ENCODE data around the gene PARD3. TPM values are rescaled to one million over a fixed set of nuclear protein-coding genes. Genes with fewer than 3 reads are reported as not detected.

PARD3 gene
- total RNA-seq, 2 donors from 2014 or later, result 36.1 to 48.5 TPM

GRCh38 chr10:34181553-34182300 lies 633.4 kb downstream of the PARD3 start:
- no peak for ATAC-seq

DNA sequence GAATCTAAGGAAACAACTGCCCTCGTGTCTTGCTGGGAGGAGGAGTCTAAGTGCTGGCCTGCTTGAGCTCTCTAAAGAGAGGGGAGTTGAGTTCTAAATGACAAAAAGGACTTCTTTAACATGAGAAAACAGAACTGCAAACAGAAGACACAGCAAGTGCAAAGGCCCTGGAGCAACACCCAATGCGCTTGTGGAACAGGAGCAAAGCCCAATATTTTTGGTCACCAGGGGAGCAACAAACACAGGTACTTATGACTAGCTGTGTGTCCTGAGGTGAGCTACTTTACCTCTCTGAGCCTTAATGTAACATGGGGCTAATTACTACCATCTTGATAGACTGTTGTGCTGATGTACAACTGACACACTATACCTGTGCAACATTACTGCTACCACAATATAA lies 634.3 kb downstream of the PARD3 start:
- ATAC-seq (no peak), DNase-seq (no peak)
- Histone ChIP-seq H3K4me3 (no peak overlapping the region), H3K27me3 (no peaks in the 10 kb centered on the region), H3K4me1 (peaks cover 18% of the 10 kb centered on the region), H3K36me3 (replicated peaks in 1 of 2; ENCODE audit: insufficient read depth in 1 of 2, low read depth in 2 of 2) (no peaks in the 10 kb centered on the region), H3K9me3 (no peaks in the 10 kb centered on the region), H3K27ac (no peak overlapping the region)
- TF ChIP-seq, protein P1, sequence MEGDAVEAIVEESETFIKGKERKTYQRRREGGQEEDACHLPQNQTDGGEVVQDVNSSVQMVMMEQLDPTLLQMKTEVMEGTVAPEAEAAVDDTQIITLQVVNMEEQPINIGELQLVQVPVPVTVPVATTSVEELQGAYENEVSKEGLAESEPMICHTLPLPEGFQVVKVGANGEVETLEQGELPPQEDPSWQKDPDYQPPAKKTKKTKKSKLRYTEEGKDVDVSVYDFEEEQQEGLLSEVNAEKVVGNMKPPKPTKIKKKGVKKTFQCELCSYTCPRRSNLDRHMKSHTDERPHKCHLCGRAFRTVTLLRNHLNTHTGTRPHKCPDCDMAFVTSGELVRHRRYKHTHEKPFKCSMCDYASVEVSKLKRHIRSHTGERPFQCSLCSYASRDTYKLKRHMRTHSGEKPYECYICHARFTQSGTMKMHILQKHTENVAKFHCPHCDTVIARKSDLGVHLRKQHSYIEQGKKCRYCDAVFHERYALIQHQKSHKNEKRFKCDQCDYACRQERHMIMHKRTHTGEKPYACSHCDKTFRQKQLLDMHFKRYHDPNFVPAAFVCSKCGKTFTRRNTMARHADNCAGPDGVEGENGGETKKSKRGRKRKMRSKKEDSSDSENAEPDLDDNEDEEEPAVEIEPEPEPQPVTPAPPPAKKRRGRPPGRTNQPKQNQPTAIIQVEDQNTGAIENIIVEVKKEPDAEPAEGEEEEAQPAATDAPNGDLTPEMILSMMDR (IDR thresholded peaks at IDR 0.05), result no peak
- no peak for TF ChIP-seq POLR2A (IDR thresholded peaks at IDR 0.05)
- 89 to 95% methylated on average over 2 of the region's 2 CpGs for WGBS, 2 donors
- intact Hi-C loops (cut with DNase I), result no loop called here

More at GRCh38 chr10:34181553-34182300, 633.4 kb downstream of the PARD3 start:
- Histone ChIP-seq H3K4me1 (peaks cover 26% of the 10 kb centered on the region), H3K27ac (no peak overlapping the region), H3K36me3 (replicated peaks in 1 of 2; ENCODE audit: insufficient read depth in 1 of 2, low read depth in 2 of 2) (no peaks in the 10 kb centered on the region), H3K9me3 (no peaks in the 10 kb centered on the region), H3K27me3 (no peaks in the 10 kb centered on the region), H3K4me3 (no peak overlapping the region)
- no peak for DNase-seq
- WGBS, 2 donors, result 66 to 80% methylated on average over 10 of the region's 10 CpGs
- intact Hi-C loops (cut with DNase I), result no loop called here
- no peak for TF ChIP-seq POLR2A (IDR thresholded peaks at IDR 0.05)
- TF ChIP-seq, protein P1 (IDR thresholded peaks at IDR 0.05), result no peak

GRCh38 chr10:34179280-34179679 lies 635.8 kb downstream of the PARD3 start:
- no peak for DNase-seq
- 50 to 51% methylated on average over 3 of the region's 3 CpGs for WGBS, 2 donors
- H3K36me3 ChIP-seq (replicated peaks in 1 of 2; ENCODE audit: insufficient read depth in 1 of 2, low read depth in 2 of 2), result no peaks in the 10 kb centered on the region
- no peak overlapping the region for H3K4me3 ChIP-seq
- no peaks in the 10 kb centered on the region for H3K27me3 ChIP-seq
- no peak for ATAC-seq
- TF ChIP-seq, protein P1 (IDR thresholded peaks at IDR 0.05), result no peak
- no peak for TF ChIP-seq POLR2A (IDR thresholded peaks at IDR 0.05)
- peaks cover 5% of the 10 kb centered on the region for H3K4me1 ChIP-seq
- no peak overlapping the region for H3K27ac ChIP-seq
- H3K9me3 ChIP-seq, result no peaks in the 10 kb centered on the region
- intact Hi-C loops (cut with DNase I), result no loop called here

DNA sequence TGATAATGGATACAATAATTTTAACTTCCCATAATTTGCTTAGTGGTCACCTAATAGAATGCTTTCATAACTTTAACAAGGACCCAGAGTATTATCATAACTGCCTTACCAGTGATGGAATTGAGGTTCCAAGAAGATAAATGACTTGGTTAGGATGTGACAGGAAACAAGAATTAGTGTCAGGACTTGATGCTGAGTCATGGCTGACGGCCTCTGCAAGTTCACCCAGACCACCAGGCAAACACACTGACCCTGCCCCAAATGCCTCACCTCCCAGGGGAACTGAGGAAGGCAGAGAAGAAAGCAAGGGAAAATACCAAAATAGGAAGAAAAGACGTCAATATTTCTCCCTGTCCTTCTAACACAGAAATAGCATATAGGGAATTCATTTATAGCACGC lies 636.3 kb downstream of the PARD3 start:
- H3K4me1 ChIP-seq, result peaks cover under 1% of the 10 kb centered on the region
- no peaks in the 10 kb centered on the region for H3K27me3 ChIP-seq
- DNase-seq (no peak), ATAC-seq (no peak)
- H3K27ac ChIP-seq, result no peak overlapping the region
- no peaks in the 10 kb centered on the region for H3K9me3 ChIP-seq
- TF ChIP-seq POLR2A (IDR thresholded peaks at IDR 0.05), result no peak
- TF ChIP-seq, protein P1 (IDR thresholded peaks at IDR 0.05), result no peak
- 82 to 85% methylated on average over 3 of the region's 3 CpGs for WGBS, 2 donors
- H3K4me3 ChIP-seq, result no peak overlapping the region
- H3K36me3 ChIP-seq (replicated peaks in 1 of 2; ENCODE audit: insufficient read depth in 1 of 2, low read depth in 2 of 2), result no peaks in the 10 kb centered on the region
- intact Hi-C loops (cut with DNase I), result no loop called here

DNA sequence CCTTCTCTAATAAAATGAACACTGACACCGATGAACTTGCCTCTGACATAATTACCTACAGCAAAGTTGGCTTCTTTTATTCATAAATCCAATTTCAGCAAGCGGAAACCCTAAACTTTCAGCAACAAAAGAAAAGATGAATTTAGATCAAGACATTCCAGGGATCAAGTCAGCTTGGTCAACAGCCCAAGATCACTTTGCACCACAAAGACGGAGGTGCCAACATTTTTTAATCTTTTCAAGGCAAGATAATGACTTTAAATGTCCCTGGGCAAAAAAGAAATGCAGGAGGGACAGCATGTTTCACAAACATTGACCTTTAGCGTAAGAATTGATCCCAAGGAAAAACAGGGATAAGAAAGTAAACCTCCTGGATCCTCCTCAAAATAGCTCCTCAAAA lies 636.9 kb downstream of the PARD3 start:
- Histone ChIP-seq H3K4me3 (no peak overlapping the region), H3K27ac (no peak overlapping the region), H3K9me3 (no peaks in the 10 kb centered on the region), H3K4me1 (no peaks in the 10 kb centered on the region), H3K36me3 (replicated peaks in 1 of 2; ENCODE audit: insufficient read depth in 1 of 2, low read depth in 2 of 2) (no peaks in the 10 kb centered on the region), H3K27me3 (no peaks in the 10 kb centered on the region)
- ATAC-seq, result no peak
- DNase-seq, result no peak
- intact Hi-C loops (cut with DNase I), result no loop called here
- TF ChIP-seq, protein P1 (IDR thresholded peaks at IDR 0.05), result no peak
- TF ChIP-seq POLR2A (IDR thresholded peaks at IDR 0.05), result no peak
- 70 to 73% methylated on average over 4 of the region's 4 CpGs for WGBS, 2 donors
